Middle frontal gyrus (tissue), 1 donor: ENCODE results near the gene BHLHE23.

Experiments used
- DNase-seq: peaks from one replicate; pipeline ENCODE4 v3.0.0-alpha.2; 2015; ENCODE audit warnings: low spot score; ENCODE audit errors: extremely low spot score

The BHLHE23 gene

DNA sequence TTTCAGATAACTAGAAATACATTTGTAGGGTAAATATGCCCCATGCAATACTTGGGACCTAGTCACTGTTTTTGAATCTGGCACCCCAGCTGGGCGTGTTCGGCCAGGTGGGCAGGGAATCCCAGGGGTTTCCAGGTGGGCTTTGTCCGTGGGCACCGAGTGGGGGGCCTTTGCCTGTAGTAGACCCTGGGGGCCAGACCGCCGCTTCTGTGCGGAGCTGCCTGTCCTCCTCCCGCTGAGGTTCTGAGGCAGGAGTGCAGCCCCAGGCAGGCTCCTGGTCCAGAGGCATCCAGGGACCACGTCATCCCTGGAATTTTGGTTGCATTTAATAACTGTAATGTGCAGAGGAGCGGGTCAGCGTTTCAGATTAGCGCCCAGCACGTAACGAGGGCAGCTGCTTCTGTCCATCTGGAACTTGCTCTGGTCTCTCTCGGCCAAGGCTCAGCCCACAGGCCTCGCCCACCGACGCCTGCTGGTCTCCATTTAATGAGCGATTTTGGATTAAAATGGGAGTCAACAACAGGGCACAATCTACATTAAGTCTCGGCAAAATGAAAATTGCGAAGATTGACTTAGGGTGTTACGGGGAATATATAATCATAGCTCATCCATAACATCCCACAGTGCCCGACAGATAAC, 12.8 kb downstream of the BHLHE23 start:
- DNase-seq: no peak

DNA sequence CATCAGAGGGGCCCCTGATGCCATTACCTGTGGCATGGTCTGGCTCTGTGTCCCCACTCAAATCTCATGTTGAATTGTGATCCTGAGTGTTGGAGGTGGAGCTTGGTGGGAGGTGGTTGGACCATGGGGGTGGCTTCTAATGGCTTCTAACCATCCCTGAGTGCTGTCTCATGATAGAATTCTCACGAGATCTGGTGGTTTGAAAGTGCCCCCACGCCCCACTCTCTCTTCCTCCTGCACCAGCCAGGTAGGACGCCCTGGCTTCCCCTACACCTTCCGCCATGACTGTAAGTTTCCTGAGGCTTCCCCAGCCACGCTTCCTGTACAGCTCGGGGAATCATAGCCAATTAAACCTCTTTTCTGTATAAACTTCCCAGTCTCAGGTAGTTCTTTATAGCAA, 14.9 kb downstream of the BHLHE23 start:
- DNase-seq: no peak

DNA sequence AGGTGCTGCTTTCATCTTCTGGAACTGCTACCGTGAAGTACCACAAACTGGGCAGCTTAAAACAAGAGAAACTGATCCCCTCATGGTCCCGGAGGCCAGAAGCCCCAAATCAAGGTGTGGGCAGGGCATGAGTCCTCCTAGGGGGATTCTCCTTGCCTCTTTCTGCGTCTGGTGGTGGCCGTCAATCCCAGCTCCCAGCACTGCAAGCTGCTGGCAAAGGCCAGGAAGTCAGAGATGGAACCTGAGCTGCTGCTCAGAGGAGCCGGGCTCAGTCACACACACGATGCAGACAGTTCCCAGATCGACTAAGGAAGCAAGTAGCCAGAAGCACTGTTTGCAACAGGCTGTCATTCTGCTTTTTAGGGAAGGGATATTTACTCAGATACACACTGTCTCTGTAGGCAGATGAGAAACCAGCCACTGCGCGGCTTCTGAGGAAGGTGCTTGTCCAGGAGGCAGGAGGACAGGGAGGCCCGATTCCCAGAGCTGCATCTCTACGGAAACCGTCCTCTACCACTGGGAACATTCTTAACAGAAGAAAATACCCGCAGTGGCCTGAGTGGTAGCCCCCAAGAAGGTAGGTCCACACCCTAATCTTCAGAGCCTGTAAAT, 15.5 kb downstream of the BHLHE23 start:
- no peak for DNase-seq

DNA sequence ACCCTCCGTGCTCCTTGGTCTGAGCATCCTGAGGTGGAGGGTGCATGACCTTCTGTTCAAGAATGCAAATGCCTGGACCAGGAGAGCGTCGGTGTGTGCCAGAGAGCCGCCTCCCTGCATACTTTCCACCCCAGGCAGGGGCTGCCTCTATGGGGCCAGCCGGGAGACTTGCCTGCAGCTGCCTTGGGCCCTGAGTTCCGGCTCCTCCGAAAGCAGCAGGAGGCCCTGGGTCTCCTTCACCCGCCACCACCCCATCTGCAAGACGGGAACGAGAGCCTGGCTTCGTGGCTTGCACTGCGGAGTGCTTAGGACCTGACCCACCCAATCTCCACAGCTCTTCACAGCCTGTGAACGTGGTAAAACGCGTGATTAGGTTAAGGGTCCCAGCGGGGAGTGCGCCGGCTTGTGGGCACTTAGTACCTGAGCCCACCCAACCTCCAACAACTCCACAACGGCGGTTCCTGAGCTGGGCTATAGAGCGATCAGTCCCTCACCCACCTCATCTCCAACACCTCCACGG, 16.4 kb downstream of the BHLHE23 start:
- no peak for DNase-seq

DNA sequence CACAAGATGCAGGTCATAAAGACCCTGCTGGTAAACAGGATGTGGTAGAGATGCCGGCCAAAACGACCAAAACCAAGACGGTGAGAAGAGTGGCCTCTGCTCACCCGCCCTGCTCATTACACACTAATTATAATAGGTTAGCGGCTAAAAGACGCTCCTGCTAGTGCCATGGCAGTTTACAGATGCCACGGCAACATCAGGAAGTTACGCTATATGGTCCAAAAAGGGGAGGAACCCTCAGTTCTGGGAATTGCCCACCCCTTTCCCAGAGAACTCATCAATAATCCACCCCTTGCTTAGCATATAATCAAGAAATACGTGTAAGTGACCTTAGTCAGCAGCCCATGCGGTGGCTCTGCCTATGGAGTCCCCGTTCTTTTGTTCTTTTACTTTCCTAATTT, 17.6 kb downstream of the BHLHE23 start:
- no peak for DNase-seq

DNA sequence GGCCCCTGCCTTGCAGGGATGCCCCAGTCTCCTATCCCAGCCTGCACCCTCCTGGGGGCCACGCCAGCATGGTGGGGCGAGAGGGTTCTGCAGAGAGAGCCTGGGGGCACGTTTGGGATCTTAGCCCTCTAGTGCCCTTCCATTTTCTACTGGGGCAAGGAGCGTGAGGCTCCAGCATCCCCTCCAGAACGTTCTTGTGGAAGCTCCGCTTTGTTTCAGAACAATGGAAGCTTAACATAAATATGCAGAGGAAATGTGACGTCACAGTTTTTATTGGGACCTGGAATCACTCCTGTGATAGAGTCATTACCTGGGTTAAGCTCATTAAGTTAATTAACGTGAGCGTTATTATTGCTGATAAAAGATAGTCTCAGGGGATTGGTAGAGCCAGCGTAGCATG, 19.6 kb downstream of the BHLHE23 start:
- no peak for DNase-seq

DNA sequence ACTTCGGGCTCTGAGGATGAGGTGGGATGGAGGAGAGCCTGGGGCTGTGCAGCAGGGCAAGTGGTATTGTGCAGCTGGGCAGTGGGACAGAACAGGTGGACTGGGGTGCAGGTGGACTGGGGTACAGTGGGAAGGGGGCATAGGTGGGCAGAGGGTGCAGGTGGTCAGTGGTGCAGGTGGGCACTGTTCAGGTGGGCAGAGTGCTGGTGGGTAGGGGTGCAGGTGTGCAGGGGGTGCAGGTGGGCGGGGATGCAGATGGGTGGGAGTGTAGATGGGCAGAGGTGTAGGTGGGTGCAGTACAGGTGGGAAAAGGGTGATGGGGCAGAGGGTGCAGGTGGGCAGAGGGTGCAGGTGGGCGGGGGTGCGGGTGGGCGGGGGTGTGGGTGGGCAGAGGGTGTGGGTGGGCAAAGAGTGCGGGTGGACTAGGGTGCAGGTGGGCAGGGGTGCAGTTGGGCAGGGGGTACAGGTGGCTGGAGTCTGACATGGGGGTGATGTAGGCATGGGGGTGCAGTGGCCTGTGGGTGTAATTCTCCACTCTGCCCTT, 20.4 kb downstream of the BHLHE23 start:
- no peak for DNase-seq

DNA sequence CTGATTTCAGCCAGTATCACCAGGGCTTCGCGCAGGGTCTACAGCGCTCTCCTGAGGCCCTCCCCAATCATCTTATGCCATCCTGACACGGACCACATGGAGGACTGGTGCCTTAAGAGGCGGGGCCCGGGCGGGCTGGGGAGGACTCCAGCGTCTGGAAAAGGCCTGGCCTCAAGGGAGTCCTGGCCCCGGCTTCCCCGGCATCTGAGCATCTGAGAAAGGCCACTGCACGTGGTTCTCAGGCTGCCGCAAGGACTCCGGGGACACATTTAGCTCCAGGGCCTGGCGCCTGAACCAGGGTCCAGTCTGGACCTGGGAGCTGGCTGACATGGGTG, 21.4 kb downstream of the BHLHE23 start:
- DNase-seq: no peak

DNA sequence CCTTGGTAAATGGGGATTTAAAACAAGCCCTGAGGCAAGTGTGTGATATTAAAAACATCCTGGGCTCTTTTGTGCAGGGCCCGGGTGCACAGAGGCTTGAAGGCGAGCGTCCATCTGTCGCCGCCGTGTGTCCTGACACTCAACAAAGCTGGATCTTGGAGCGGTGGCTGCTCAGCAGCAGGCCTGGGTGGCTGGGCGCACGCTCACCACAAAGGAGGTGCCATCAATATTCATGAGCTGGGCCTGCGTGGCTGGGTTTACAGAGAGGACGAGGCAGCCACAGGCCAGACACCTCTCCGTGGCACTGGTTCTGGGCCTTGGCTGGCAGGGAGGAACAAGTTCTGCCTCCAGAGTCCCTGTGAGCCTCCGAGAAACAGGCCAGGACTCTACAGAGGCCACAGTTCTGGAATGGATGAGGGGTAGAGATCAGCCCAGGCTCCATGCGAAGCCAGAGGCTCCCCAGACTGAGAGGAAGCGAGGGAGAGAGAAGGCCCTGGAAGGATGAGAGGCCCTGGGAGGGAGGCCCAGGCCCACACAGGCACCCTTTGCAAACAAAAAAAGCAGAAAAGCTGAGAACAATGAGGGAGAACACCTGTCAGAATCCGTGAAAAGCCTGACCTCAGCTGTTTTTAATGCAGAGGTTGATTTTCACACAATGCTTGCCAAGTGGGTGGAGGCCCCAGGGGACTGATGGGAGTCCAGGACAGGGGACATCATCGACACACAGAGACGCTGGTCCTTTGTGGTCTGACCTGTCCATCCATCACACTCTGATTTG, 21.9 kb downstream of the BHLHE23 start:
- no peak for DNase-seq

DNA sequence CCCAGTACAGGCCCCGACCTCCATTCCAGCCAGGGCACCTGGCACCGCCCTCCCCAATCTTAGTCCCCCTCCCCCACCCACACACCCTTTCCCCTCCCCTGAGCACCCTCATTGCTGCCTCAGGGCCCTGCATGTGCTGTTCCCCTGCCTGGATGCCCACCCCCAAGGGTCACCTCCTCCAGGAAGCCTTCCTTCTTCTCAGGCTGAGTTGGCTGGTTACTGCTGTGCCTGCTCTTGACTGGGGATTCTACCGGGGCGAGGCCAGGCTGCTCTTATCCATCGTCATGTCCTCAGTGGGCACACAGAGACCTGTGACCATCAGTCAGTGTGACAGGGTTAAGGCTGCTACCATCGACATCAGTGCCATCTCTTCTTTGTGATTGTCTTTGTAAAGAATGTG, 23.6 kb downstream of the BHLHE23 start:
- no peak for DNase-seq

DNA sequence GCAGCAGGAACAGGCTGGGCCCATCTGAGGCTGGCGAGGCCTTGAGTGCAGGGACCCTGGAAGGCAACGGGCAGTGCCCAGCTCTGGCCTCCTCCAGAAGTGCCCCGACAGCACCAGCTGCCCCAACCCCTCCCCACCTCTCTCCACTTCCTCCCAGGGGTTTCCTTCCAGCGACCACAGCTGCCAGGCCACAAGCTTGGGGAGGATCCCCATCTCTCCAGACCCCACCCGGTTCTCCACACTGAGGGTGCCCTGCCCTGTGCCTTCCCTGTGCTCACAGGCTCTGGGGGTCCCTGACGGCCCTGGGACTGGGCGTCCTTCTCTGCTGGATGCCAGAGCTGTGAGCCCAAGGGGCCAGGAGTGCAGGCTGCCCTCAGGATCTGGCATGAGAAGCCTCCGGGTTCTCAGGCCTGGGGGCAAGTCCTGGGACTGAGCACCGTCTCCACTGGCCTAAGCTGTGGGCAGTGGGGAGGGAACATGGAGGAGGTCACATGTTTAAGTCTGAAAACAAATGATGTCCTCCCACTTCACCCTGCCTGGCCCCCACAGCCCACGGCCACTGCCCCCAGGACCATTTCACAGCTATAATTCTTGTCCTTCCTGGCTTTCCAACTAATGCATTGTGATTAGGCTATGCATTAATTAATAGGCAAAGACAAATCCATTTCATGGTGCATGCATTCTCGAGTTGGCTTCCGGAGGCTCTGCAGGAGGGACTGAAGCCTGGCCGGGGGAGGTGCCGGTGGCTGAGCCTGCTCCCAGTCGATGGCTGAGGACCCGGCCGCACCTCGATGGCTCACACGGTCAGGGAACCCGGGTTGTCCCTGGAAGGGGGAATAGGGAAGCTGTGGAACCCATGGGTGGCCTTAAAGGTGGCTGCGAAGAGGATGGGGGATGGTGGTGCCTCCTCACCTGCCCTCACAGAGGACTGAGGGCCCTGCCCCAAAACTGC, 24.4 kb downstream of the BHLHE23 start:
- DNase-seq: no peak

DNA sequence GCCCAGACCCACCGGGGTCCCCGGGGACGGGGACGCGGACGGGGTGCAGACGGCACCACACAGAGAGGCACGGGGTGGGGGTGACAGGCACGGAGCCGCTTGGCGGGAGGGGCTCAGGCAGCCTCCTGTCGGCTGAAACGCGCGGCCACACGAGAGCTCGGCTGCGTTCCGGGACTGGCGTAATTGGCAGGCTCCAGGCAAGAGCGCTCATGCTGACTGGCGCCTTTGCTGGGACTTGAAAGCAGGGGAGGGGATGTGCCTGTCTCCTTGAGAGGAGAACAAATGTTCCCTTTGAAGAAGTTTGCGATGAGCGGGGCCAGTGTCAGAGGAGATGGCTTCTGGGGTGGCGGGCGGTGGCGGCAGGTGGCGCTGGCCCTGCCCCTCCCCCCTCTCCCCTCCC, 25.8 kb downstream of the BHLHE23 start:
- DNase-seq: no peak

DNA sequence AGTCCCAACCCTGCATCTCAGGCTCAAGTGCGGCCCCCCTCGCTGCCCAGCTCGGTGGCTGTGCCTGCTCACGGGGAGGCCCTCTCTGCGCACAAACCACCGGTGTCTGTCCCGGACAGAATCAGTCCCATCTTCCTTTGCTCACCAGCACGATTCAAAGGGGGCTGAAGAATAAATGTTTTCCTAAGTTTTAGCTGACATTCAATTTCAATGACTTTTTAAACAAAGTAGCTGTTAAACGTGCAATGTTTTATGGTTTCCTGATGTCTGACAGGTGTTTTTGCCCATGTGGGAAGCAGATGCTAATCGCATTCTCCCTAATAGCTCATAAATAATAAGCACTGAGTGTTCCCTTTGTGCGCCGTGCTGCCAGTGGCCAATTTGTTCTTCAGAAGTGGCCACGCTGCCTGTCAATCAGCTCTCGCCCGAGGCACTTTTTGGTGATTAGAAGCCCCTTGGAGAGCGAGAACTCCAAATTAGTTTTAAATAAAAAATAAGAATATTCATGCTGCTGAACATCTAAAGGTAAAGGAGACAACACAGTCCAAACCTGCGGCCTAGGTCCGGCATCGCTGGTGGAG, 26.3 kb downstream of the BHLHE23 start:
- DNase-seq: no peak

DNA sequence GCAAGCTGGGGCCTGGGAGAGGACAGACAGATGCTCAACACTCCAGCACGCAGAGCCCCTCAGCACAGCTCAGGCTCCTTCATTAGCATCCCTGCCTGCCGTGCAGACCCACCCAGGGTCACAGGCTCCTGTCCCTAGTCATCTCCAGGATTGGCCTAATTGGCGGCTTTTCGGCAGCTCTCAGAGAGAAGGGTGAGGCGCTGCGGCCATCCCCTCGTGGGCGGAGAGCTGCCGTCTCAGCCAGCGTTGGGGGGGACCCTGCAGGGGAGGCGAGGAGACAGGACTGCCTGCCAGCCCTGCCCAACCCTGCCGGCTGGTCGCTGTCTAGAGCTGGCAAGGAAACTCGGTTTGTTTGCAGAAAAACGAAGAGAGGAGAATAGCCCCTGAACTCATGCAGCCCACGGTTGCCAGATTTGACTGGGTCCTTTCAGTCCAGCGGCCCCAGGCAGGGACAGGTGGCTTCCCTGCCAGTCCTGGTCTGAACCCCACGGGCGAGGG, 26.8 kb downstream of the BHLHE23 start:
- DNase-seq: no peak

DNA sequence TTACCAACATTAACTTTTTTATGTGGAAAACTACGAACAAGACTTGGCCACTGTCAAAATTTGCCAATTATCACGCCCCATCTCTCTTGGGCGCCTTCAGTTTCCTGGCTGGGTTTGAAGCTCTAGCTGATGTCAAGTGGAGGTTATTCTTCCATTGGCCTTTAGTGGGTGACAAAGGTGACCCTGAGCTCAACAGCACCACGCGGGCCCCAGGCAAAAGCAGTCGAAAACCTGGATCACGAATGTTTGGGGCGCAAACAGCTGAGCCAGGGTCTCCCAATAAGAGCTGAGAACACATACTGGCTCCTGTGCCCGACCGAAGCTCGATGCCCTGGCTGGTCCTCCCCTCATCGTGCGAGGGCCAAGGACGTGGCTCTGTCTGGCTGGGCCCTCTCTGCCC, 27.5 kb downstream of the BHLHE23 start:
- no peak for DNase-seq

DNA sequence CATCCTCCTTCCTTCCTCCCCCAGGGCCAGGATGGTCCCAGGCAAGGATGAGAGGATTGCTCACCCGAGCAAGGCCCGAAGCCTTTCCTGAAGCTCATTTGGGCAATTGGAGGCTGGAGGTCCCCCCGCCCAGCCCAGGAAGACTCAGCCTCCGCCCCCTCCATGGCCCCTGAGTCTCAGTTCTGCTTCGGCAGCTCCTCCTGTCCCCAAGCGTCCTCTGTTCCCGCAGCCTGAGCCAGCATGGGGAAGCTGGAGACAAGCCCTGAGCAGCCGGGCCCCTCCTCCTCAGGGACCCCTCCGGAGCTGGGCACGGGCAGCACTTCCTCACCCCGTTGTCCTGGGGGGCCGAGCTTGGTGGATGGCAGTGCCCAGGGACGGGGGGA, 28.2 kb downstream of the BHLHE23 start:
- DNase-seq: no peak

DNA sequence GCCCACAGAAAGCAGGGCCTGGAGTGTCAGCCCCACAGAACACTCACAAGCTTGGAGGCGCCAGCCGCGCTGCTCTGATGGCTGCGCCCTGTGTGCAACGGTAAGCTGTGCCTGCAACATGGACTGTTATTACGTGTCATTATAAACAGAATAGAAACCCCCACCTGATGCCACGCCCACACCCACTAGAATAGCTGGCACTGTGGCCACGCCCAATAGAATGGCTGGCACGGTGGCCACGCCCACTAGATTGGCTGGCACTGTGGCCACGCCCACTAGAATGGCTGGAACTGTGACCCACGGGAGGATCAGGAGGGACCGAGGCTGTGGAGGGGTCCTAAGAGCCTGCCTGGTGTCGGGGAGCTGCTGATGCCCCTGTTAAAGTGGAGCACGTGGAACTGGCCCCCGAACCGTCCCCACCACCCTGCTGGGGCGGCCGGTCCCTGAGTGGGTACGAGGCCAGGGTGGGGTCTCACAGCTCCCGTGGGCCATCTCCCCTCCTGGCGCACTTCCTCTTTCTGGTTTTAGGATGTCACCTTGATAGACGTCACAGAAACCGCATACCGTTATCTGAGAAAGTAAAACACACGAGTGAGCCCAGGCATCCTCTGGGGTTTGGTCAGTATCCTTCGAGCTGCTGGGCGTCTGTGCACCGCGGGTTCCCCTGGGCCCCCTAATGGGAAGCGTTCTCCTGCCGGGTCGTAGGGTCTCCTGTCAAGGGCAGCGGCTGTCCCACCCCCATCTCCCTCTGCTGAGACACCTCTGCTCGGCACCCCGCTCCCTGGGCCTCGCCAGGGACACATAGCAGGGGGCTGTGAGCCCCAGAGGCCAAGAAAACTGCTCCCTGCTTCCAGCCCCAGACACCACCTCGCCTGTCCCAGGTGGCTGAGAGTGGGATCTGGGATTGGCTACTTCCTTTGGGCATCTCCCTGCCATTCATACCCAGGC, 28.9 kb downstream of the BHLHE23 start:
- no peak for DNase-seq

DNA sequence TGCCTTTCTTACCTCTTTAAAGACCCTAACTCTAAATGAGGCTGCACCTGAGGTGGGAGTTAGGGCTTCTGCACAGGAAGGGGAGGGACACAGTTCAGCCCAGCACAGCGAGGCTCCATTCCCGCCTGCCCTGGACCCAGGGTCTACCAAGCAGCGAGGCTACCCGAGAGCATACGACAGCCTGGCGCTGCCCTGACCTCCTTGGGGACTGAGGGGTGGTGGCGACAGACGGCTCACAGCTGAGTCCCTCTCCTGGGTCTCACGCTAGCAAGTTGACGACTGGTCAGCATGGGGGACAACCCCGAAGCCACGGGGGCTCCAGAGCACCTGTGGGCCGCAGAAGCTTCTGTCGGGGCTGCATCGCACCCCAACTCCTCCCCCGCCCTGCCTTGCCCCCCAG, 29.9 kb downstream of the BHLHE23 start:
- DNase-seq: no peak

DNA sequence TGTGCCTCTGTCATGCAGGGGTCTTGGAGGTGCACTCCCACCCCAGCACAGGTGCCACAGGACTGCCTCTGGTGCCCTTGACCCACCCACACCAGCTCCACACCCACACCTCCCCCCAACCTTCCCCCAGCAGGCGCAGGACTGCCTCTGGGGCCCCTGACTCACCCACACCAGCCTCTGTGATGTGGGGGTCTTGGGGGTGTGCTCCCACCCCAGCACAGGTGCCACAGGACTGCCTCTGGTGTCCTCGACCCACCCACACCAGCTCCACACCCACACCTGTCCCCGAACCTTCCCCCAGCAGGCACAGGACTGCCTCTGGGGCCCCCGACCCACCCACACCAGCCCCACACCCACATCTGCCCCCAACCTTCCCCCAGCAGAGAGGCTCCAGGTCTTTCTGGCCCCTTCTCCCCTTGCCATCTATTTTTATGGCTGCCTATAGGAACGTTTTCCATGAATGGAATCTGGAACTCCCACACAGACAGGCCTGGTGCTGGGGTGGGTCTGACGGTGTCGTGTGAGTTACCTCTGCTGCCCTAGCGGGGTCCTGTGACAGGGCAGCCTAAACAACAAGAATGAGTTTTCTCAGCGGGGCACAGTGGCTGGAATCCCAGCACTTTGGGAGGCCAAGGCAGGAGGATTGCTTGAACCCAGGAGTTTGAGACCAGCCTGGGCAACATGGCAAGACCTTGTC, 30.8 kb downstream of the BHLHE23 start:
- DNase-seq: no peak
